Activated CD4-positive, alpha-beta T cell treated with anti-CD3 and anti-CD28 coated beads, Interleukin-10, Interleukin-2, amounts not matched to agents 100 ng/mL and 50 ng/mL, durations not matched to agents 16 hours and 8 hours (primary cell): ENCODE results near the gene D2HGDH.
"Not testable (repeated sequence)": the region's sequence is repeated elsewhere in the genome, so short reads cannot be mapped to it uniquely, and the experiment has no call there.

ENCODE experiments used
- DNase-seq: peaks from one replicate; pipeline ENCODE4 v3.0.0-alpha.2; 2020

D2HGDH gene

DNA sequence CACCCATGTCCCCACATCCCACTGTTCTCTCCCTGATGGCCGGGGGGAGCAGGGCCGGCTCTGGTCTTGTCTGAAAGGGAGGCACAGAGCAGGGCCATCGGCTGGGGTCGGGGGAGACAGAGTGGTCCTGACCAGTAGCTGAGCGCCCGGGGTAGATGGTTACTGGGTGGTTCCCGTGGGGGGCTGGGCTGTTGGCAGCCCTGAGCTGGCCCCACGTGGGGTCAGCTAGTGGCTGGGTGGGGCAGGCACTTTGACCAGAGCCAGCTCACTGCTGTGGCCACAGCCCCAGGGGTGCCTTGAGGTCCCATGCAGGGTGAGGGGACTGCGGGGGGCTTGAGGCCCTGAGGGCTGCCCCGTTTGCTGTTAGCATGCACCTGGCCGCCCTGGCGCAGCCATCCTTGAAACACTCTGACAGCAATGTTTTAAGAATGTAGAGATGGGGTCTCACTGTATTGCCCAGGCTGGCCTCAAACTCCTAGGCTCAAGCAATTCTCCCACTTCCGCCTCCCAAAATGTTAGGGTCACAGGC, 62.2 kb downstream of the D2HGDH start:
- DNase-seq: no peak

DNA sequence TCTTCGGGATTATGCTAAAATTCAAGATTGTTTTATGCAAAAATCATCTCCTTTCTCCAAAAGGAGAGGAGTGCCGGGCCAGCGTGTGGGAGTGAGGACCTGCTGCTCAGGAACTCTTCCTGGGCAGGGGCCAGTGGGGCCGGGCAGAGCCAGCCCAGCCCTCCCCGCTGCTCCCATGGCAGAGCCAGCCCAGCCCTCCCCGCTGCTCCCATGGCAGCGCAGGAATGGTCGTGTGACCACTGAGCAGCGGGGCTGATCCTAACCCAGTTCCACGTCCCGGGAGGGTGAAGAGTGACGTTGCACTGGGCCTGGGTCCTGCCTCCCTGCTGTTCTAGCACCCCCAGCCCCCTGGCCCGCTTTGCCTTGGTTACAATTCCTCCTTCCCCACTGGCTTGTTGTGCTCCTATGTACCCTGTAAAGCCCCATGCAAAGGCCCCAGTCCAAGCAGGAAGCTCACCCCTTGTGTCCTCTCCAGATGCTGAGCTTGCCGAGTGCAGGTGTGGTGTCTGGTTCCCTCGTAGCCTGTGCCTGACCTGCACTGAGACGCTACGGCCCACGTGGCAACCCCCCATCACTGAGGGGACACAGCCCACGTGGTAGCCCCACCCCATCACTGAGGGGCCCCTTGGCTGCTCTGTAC, 63.1 kb downstream of the D2HGDH start:
- DNase-seq: no peak

DNA sequence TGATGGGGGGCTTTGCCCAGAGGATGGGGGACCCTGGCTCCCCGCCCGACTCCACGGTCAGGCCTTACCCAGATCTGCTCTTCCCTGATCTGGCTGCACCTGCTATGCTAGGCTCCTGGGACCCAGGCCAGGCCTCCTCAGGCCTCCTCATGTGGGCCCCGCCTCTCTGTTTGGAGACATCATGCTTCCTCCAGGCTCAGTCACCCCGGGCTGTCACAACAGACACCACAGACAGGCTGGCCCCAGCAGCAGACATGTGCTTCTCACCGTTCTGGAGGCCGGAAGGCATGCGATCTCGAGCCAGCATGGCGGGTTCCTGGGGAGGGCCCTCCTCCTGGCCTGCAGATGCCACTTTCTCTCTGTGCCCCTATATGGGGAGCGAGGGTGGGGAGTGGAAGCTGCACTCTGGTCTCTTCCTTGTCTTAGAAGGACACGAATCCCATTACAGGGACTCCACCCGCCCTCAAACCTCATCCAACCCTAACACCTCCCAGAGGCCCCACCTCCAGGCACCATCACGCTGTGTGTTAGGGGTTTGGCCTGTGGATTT, 63.7 kb downstream of the D2HGDH start:
- DNase-seq: no peak

GRCh38 chr2:241798631-241799521, 64.4 kb downstream of the D2HGDH start:
- DNase-seq: no peak

DNA sequence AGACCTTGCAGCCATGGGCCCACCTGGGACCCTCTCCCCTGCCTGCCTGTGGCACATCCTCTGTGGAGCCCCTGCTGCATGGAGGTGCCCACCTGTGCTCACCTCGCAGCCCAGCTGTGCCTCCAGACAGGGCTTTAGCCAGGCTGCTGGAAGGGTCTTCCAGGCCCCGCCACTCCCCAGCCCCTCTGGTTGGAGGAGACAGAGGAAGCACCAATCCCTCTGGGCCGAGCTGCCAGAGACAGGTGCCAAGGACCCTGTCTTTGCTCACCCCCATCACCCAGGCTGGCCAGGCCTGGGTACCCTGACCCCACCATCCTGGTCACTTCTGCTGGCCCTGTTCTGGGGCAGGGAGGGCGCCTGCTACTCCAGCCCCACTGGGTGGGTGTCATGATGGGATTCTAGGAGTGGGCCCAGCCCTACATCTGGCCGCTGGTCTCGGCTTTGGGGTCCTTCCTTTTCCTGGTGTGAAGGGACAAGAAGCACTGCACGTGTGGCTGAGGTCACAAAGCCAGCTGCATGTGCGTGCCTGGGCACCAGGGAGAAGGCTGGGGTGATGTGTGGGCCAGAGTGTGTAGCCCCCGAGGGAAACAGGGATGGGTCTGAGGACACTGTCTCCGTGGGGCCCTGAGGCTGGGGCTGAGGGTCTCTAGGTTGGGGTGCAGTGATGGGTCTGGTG, 65.2 kb downstream of the D2HGDH start:
- no peak for DNase-seq

GRCh38 chr2:241800198-241800903, 65.9 kb downstream of the D2HGDH start:
- DNase-seq: not testable (repeated sequence)

GRCh38 chr2:241801611-241802420, 67.4 kb downstream of the D2HGDH start:
- no peak for DNase-seq

DNA sequence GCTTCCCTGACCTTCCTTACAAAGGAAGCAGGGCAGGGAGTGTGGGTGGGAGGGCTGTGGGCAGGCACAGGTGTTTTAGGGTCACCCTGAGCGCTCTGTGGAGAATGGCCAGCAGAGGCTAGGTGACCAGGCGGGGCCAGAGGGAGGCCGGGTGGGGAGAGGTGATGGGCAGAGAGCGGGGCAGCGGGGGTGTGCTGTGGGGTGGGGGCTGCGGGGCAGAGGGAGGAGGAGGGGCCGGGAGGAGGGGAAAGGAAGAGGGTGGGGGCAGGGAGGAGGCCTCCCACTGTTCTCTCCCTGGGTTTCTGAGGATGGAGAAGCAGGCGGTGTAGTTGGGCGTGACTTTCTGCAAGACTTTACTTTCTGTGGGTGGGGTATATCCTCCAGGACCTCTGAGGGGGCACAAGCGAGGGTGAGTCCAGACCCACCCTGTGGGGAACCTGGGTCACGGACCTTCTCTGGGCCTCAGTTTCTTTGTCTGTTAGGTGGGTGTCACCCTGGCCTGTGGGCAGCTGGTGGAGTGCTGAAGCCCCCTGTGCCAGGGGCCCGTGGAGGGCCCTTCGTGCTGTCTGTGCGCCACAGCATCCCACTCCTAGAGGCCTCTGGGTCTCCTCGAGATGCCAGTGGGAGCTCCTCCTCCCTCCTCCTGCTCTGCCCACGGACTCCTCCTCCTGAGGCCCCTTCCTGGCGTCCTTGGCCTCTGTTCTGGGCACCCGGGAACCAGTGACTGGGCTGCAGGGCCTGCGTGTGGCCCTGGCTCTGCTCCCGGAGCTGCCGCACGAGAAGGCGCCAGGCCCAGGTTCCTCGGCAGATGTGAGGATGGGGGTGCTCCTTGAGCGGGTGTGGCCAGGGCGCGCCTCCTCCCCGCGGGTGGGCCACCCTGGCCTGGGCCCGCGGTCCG, 68.2 kb downstream of the D2HGDH start:
- DNase-seq: no peak

- peak; percentile 63 for DNase-seq
These were observed 69.2 kb downstream of the D2HGDH start for GRCh38 chr2:241803387-241804325.

- DNase-seq: peak; percentile 33
These were observed 70.1 kb downstream of the D2HGDH start for GRCh38 chr2:241804326-241805229.

- DNase-seq: not testable (repeated sequence)
These were observed 71.8 kb downstream of the D2HGDH start for GRCh38 chr2:241806217-241806616.

DNA sequence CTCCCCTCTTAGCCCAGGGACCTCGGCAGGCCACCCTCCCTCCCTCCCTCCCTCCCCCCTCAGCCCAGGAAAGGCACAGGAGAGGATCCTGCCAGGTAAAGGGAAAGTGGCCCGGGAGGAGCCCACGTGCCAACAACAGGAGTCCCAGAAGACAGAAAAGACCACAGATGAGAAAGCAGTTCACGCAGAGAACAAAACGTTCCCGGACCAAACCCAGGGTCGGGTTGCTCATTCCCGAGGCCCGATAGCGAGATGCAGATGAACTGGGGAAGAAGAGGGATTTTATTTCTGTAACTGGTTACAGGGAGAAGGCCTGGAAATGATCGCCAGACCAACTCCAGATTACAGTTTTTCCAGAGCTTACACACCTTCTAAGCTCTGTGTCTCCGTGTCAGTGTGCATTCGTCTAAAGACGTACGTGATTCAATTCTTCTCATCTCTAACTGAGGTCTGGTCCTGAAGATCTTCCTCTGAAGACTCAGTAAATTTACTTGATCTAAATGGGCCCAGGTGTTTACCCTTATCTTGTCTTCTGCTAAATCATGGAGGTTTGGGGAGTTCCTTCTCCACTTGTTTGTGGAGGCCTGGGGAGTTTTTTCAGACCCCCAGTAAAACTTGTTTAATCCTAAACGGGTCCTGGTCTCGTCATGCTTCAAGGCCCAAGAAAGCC, 73.8 kb downstream of the D2HGDH start:
- DNase-seq: no peak

DNA sequence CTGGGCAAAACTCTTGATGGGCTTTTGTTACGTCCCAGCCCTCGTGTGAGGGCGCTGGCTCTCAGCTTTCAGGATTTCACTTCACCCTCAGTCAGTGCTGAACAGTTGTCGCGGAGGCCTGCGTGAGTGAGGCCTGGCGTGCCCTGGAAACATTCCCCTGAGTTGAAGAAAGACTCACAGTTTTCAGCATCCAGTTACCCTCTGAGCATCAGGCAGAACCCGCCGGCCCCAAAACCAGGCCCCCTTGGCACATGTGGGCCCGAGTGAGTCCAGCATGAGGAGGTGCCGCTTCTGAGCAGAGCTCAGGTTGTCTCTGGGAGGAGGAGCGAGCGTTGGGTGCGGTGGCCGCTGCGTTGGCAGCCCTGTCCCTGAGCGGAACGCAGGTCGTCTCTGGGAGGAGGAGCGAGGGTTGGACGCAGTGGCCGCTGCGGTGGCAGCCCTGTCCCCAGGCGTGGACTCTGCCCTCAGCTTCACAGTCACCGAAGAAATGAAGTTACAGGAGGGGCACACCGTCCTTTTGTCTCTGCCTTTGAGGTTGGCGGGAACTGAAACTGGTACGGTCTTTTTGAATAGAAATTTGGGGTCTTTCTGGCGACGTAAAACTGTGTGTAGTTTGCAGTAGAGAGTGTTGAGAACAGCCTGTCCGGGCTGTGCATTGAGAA, 74.4 kb downstream of the D2HGDH start, which contains the start of gene NEU4:
Gene NEU4 (plus strand): TSS at position 473 of the 662 bp plus-strand sequence. CDS start 5,292 bp downstream, outside the sequence.
- no peak for DNase-seq

- no peak for DNase-seq
These were observed 75.2 kb downstream of the D2HGDH start for GRCh38 chr2:241809383-241810306.

DNA sequence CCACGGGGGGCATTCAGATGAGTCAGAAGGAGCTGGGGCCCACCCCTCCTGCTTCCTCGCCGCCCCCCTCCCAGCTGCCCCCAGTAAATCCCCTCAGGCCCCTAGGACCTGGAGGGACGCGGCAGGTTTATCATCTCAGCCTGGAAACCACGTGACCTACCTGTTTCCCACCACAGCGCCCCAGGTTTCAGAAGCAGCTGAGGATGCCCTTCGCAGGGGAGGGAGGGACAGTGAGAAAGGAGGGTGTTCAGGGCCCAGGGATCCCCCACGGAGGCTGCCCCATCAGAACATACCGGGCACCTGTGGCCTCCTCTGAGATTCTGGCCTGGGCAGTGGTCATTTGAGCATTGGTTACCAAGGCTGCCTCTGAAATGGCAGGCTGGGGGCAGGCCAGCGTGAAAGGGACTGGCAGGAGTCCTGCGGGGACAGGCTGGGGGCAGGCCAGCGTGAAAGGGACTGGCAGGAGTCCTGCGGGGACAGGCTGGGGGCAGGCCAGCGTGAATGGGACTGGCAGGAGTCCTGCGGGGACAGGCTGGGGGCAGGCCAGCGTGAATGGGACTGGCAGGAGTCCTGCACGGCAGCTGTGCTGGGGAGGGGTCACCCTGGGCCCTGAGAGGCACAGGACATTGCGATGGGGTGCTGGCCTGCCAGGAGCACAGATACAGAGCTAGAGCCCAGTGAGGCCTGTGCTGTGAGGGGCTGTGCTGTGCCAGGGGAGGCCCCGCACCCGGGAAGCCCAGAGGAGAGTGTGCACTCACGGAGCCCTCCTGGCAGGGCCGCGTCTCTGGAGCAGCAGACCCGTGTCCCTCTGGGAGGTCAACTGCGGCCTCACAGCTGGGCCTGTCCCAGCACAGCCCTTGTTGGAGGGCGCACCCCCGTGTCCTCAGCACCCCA, 76.1 kb downstream of the D2HGDH start:
- DNase-seq: no peak
